HCT116 (cell line): Measurements from ENCODE around the gene PIGQ. TPM values are rescaled to one million over a fixed set of nuclear protein-coding genes. Genes with fewer than 3 reads are reported as not detected.

Experiments used
- ATAC-seq: fragments of 200-7000 bp; cut with Tn5 transposase; 2 replicates; pipeline ENCODE4 v1.9.1; 2020; ENCODE audit warnings: mild to moderate bottlenecking, moderate library complexity
- BruUV-seq: library from RNA; stranded (reverse); fragments of 400-500 nt; replicated peaks from 2 replicates; lab custom pipeline; 2021; lab: Mats Ljungman, UMichigan
- CTCF ChIA-PET: fragments of 300-600 bp; sonication (Branson Sonifier 250); formaldehyde crosslinking; loops from one replicate; lab custom pipeline; 2021; ENCODE audit warnings: antibody characterized with exemption; lab: Charles Lee
- POLR2A ChIA-PET: fragments of 300-600, 350-600 bp; sonication (Branson Sonifier 250); formaldehyde crosslinking; loops from one replicate; lab custom pipeline; 2021; ENCODE audit warnings: antibody characterized with exemption; lab: Charles Lee
- RAD21 ChIA-PET, 2 experiments: fragments of 300-600 bp; sonication (Branson Sonifier 250); formaldehyde crosslinking; loops; one replicate each; lab custom pipeline; 2023; ENCODE audit warnings: low total read pairs in 2 of 2; ENCODE audit not compliant: uncharacterized antibody in 2 of 2, unreplicated experiment in 2 of 2, low non-redundant PET in 1 of 2; lab: Charles Lee
- DNase-seq: peaks from one replicate; pipeline ENCODE4 v3.0.0-alpha.2; 2010; ENCODE audit warnings: low read depth, low spot score
- H2AFZ ChIP-seq: fragments of 200-600 bp; shearing (Covaris generic), sonication (generic); 2 replicates; pipeline ENCODE4 v1.6.1; 2017; ENCODE audit warnings: low read depth, mixed run types, mixed read lengths, antibody characterized with exemption, low read length; ENCODE audit not compliant: poor library complexity, severe bottlenecking
- H3K27ac ChIP-seq: 2 replicates; pipeline ENCODE4 v1.5.1; 2012; ENCODE audit warnings: low read depth, low read length
- H3K27me3 ChIP-seq: fragments of 200-600 bp; sonication (generic); 2 replicates; pipeline ENCODE4 v1.6.1; 2016; ENCODE audit warnings: mixed run types, low read length, mixed read lengths; ENCODE audit not compliant: insufficient read depth
- H3K36me3 ChIP-seq, 2 experiments: fragments of 200-500 bp in 1 of 2; fragments of 200-600 bp in 1 of 2; sonication (Bioruptor generic) in 1 of 2; sonication (generic) in 1 of 2; 2 replicates each; pipeline versions ENCODE4 v1.5.1 to v1.6.1; 2014 to 2016; ENCODE audit warnings: low read length in 2 of 2, inconsistent platforms in 1 of 2, mixed read lengths in 1 of 2, mixed run types in 1 of 2; ENCODE audit not compliant: insufficient read depth in 2 of 2, control insufficient read depth in 1 of 2
- H3K4me1 ChIP-seq, 2 experiments: fragments of 200-600 bp in 1 of 2; sonication (generic) in 1 of 2; 2 replicates each; pipeline versions ENCODE4 v1.5.1 to v1.6.1; 2012 to 2017; ENCODE audit warnings: low read length in 2 of 2, inconsistent platforms in 1 of 2, mild to moderate bottlenecking in 1 of 2, mixed read lengths in 1 of 2, mixed run types in 1 of 2, moderate library complexity in 1 of 2; ENCODE audit not compliant: insufficient read depth in 2 of 2, control insufficient read depth in 1 of 2
- H3K4me2 ChIP-seq: fragments of 200-600 bp; sonication (generic); 2 replicates; pipeline ENCODE4 v1.6.1; 2017; ENCODE audit warnings: mixed run types, low read length, mixed read lengths
- H3K4me3 ChIP-seq, 2 experiments: fragments of 200-600 bp in 1 of 2; sonication (generic) in 1 of 2; replicated peaks in 1 of 2; 2 replicates each; pipeline ENCODE4 v1.5.1; 2011 to 2016; ENCODE audit warnings: low read length in 2 of 2, control low read depth in 1 of 2, low read depth in 1 of 2, mild to moderate bottlenecking in 1 of 2, mixed read lengths in 1 of 2, mixed run types in 1 of 2
- H3K79me2 ChIP-seq: fragments of 200-600 bp; sonication (generic); 2 replicates; pipeline ENCODE4 v1.6.1; 2017; ENCODE audit warnings: mild to moderate bottlenecking, mixed run types, low read length, moderate library complexity, mixed read lengths; ENCODE audit not compliant: insufficient read depth
- H3K9ac ChIP-seq: fragments of 200-600 bp; sonication (generic); 2 replicates; pipeline ENCODE4 v1.6.1; 2016; ENCODE audit warnings: low read length, mixed read lengths
- H3K9me2 ChIP-seq: fragments of 200-600 bp; sonication (generic), shearing (Covaris generic); 2 replicates; pipeline ENCODE4 v1.6.1; 2017; ENCODE audit warnings: mixed run types, mild to moderate bottlenecking, moderate library complexity; ENCODE audit not compliant: insufficient read depth
- H3K9me3 ChIP-seq, 2 experiments: fragments of 200-500 bp in 1 of 2; fragments of 200-600 bp in 1 of 2; sonication (Bioruptor generic) in 1 of 2; sonication (generic) in 1 of 2; 2 replicates each; pipeline ENCODE4 v1.6.1; 2014 to 2017; ENCODE audit warnings: low read length in 2 of 2, mixed read lengths in 2 of 2, inconsistent platforms in 1 of 2, low read depth in 1 of 2, mild to moderate bottlenecking in 1 of 2, mixed run types in 1 of 2, moderate library complexity in 1 of 2; ENCODE audit not compliant: control insufficient read depth in 1 of 2, insufficient read depth in 1 of 2
- H4K20me1 ChIP-seq: fragments of 200-600 bp; sonication (generic), shearing (Covaris generic); 2 replicates; pipeline ENCODE4 v1.6.1; 2017; ENCODE audit warnings: mixed run types, mild to moderate bottlenecking, moderate library complexity; ENCODE audit not compliant: insufficient read depth
- CBX3 ChIP-seq: IDR thresholded peaks from 2 replicates; pipeline ENCODE4 v1.6.1; 2012; ENCODE audit warnings: low read depth
- CTCF ChIP-seq, 3 experiments: fragments of 200-600 bp in 1 of 3; sonication (generic) in 1 of 3; IDR thresholded peaks in 2 of 3; conservative IDR thresholded peaks in 1 of 3; 2 replicates each; pipeline ENCODE4 v1.5.1; 2012 to 2017; ENCODE audit warnings: low read depth in 2 of 3, low read length in 2 of 3, antibody characterized with exemption in 1 of 3, borderline replicate concordance in 1 of 3, control low read depth in 1 of 3, mild to moderate bottlenecking in 1 of 3, mixed read lengths in 1 of 3, mixed run types in 1 of 3, moderate library complexity in 1 of 3; ENCODE audit not compliant: insufficient read depth in 1 of 3
- ELF1 ChIP-seq: IDR thresholded peaks from 2 replicates; pipeline ENCODE4 v1.6.1; 2012; ENCODE audit warnings: low read depth, borderline replicate concordance
- EZH2phosphoT487 ChIP-seq: fragments of 200-600 bp; IDR thresholded peaks from 2 replicates; pipeline ENCODE4 v1.6.1; 2018; ENCODE audit warnings: antibody characterized with exemption, borderline replicate concordance
- MAX ChIP-seq: IDR thresholded peaks from 2 replicates; pipeline ENCODE4 v1.6.1; 2012
- POLR2AphosphoS5 ChIP-seq: IDR thresholded peaks from 2 replicates; pipeline ENCODE4 v1.6.1; 2011; ENCODE audit warnings: mild to moderate bottlenecking, low read depth, low read length, moderate library complexity
- RAD21 ChIP-seq: IDR thresholded peaks from 2 replicates; pipeline ENCODE4 v1.6.1; 2012; ENCODE audit warnings: low read depth, mild to moderate bottlenecking
- SIN3A ChIP-seq: IDR thresholded peaks from 2 replicates; pipeline ENCODE4 v1.6.1; 2012; ENCODE audit warnings: low read depth
- SP1 ChIP-seq: IDR thresholded peaks from 2 replicates; pipeline ENCODE4 v1.6.1; 2012; ENCODE audit warnings: low read depth
- ZFX ChIP-seq: fragments of 450-650 bp; IDR thresholded peaks from 2 replicates; pipeline ENCODE4 v1.6.1; 2017
- intact Hi-C: fragments of 100-400 bp; cut with micrococcal nuclease; formaldehyde crosslinking; loops from 2 replicates; pipeline ENCODE4 v1.10.0; 2022
- total RNA-seq: library from RNA; stranded (reverse); gene quantifications from one replicate; pipeline ENCODE4 v1.2.1, GENCODE V29; 2021; ENCODE audit not compliant: unreplicated experiment

Gene PIGQ
- total RNA-seq, 1 experiment from 2014 or later = 21.0 TPM

- POLR2A ChIA-PET = no interaction called here
- no peak overlapping the region for H3K27ac ChIP-seq
- no peak overlapping the region for H2AFZ ChIP-seq
- no TSS peak for BruUV-seq
- no peaks in the 10 kb centered on the region for H3K9me3 ChIP-seq
- no peaks in the 10 kb centered on the region for H3K79me2 ChIP-seq
- no peaks in the 10 kb centered on the region for H4K20me1 ChIP-seq
- intact Hi-C loops = no loop called here
- TF ChIP-seq CBX3 (no peak), SIN3A (no peak), SP1 (no peak), ELF1 (no peak), CTCF (IDR thresholded peaks at IDR 0.05 in 2 of 3, conservative IDR thresholded peaks at IDR 0.05 in 1 of 3; ENCODE audit: borderline replicate concordance in 1 of 3, insufficient read depth in 1 of 3, low read depth in 2 of 3, low read length in 2 of 3) (no peak), RAD21 (no peak), EZH2phosphoT487 (no peak), POLR2AphosphoS5 (no peak), MAX (no peak), ZFX (no peak)
- no peaks in the 10 kb centered on the region for H3K9me2 ChIP-seq
- ATAC-seq = no peak
- no peaks in the 10 kb centered on the region for H3K27me3 ChIP-seq
- no peak for DNase-seq
- no peaks in the 10 kb centered on the region for H3K36me3 ChIP-seq
- H3K4me1 ChIP-seq = no peaks in the 10 kb centered on the region
- no peak overlapping the region for H3K4me2 ChIP-seq
- RAD21 ChIA-PET = no interaction called here
- no peak overlapping the region for H3K9ac ChIP-seq
- CTCF ChIA-PET = no interaction called here
- no peak overlapping the region for H3K4me3 ChIP-seq
Measured at GRCh38 chr16:560701-561412, 8.9 kb upstream of the PIGQ start.
